Tibial nerve (tissue), 4 donors: ENCODE data around the gene TAF5L.

ENCODE experiments used
- CTCF ChIP-seq, 5 experiments: fragments of 200-600 bp in 3 of 5; fragments of 450-650 bp in 2 of 5; sonication (generic) in 3 of 5; IDR thresholded peaks; one replicate each; pipeline ENCODE4 v1.5.1; 2016 to 2019; ENCODE audit warnings: antibody characterized with exemption in 5 of 5, mild to moderate bottlenecking in 3 of 5, moderate library complexity in 2 of 5
- EP300 ChIP-seq, 2 donors: sonication (generic); formaldehyde crosslinking; IDR thresholded peaks; one replicate each; pipeline ENCODE4 v1.6.1; 2017; ENCODE audit warnings: antibody characterized with exemption in 2 of 2, mild to moderate bottlenecking in 1 of 2

GRCh38 chr1:229613938-229614337, 12.0 kb downstream of the TAF5L start:
- TF ChIP-seq EP300 (IDR thresholded peaks at IDR 0.05), result no peak
- TF ChIP-seq CTCF (IDR thresholded peaks at IDR 0.05), result no peak
